ENCODE results near the gene DDR2.
"Not testable (repeated sequence)": the region's sequence is repeated elsewhere in the genome, so short reads cannot be mapped to it uniquely, and the experiment has no call there.

GRCh38 chr1:162796617-162797279 lies 164.5 kb downstream of the DDR2 start:
- not testable (repeated sequence) for TF ChIP-seq USF2 (IDR thresholded peaks at IDR 0.05; ENCODE audit: low read depth, low read length); CTCF (conservative IDR thresholded peaks at IDR 0.05; ENCODE audit: low read depth, low read length); POLR2A (IDR thresholded peaks at IDR 0.05; ENCODE audit: low read depth, low read length); MAFK (IDR thresholded peaks at IDR 0.05; ENCODE audit: low read depth, low read length); MAZ (IDR thresholded peaks at IDR 0.05; ENCODE audit: borderline replicate concordance, low read depth, low read length); CHD1 (IDR thresholded peaks at IDR 0.05; ENCODE audit: low read depth, low read length); RAD21 (IDR thresholded peaks at IDR 0.05; ENCODE audit: low read length); FOS (IDR thresholded peaks at IDR 0.05; ENCODE audit: low read depth, low read length)

All from IMR-90 (cell line).